Measurements from ENCODE around the gene DCTN1.

DNA sequence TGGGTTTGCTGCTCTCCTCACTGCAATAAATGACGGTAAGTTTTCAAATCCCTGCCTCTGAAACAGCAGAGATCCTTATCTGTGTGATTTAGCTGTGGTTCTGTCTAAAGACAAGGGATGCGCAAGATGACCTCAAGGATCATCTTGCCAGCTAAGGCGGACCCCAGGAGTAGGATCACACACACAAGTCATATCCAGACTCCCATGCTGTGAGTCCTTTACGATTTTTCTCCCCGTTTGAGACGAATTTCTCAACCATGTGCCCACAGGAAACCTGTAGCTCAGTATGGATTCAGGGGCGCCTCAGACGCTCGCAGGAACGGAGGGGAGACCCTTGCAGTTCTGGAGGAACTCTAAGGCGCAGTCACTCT lies 11.1 kb upstream of the DCTN1 start:
- TF ChIP-seq TAF1 (IDR thresholded peaks at IDR 0.05; ENCODE audit: borderline replicate concordance, low read depth, low read length) (no peak), POLR2A (IDR thresholded peaks at IDR 0.05; ENCODE audit: low read depth, low read length) (no peak)
